Activated CD8-positive, alpha-beta memory T cell treated with anti-CD3 and anti-CD28 coated beads, Interleukin-2, amount 50 U/mL, for 48 hours (primary cell): ENCODE results near the gene PDE11A.

Source experiments
- DNase-seq: peaks from one replicate; pipeline ENCODE4 v3.0.0-alpha.2; 2020

The PDE11A gene

DNA sequence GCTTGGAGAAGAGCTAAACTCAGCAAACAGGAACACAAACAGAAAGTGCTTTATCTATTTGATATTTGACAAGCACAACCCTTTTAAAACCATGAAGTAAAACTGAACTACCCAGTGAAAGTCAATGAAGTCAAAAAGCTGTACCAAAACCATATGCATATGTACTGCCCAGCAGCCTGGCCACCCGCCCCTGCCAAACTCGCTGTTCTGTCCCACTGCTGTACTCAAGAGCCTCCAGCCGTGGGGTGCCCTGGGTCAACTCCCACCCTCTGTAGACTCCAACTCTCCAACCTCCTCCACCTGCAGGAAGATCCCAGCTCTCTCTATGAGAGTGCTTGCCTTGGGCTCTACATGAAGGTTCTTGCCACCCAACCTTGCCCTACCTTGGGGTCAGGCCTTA lies 411.8 kb downstream of the PDE11A start:
- no peak for DNase-seq

GRCh38 chr2:177658309-177658708 lies 414.3 kb downstream of the PDE11A start:
- no peak for DNase-seq

DNA sequence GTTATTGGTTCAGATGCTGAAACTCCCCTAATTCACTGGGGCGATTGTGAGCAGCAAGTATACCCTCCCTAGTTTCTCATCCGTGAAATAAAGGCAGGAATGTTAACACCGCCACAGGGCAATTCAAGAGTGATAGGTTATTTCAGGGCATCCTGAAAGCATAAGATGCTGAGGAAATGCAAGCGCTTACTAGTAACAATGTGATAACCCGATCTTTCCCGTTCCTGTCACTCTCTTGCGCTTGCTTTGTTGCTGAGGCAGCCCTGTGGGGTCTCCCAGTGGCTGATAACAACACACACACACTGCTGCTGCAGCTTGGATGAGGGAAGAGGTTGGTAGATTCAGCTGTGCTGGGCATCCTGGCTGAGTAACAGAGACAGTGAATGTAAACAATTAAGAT lies 420.7 kb downstream of the PDE11A start:
- no peak for DNase-seq

DNA sequence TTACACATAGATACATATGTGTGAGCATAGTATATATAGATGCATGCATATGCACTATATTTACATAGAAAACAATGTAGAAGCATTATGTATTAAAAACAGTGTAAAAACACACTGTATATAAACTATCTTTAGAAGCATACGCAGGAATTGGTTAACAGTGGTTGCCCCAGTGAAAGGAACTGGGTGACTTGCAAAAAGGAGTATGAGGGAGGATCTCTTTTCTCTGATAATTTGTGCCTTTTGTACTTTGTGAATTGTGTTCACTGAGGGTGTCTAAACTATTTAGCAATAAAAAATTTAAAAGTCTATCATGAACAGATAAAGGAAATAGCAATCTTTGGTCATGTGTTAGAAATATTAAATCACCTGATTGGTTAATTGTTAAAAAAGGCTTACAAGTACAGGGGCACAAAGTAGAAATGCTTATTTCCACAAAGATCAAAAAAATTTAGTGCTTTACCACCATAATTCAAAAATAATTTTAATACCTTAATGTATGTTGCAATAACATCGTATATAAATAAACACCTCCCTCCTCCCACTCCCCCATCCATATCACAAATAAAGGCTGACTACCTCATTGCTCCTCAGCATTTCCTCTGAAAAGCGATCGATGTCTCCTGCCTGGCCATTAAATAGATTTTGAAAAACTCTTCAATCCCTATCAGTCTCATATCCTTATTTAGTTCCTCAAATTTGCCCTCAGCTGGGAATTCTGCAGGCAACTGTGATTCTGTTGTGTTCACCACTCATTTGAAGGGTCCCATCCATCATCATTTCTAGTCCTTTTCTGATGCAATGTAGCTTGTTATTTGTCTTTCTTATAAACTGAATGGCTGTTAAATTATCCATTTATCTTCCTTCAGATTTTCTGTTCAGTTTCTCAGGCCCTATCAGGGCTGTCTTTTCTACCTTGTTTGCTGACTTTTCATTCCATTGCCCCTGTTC lies 422.7 kb downstream of the PDE11A start:
- no peak for DNase-seq

GRCh38 chr2:177646791-177647190 lies 425.8 kb downstream of the PDE11A start:
- no peak for DNase-seq

- DNase-seq = no peak
These were observed 426.3 kb downstream of the PDE11A start for GRCh38 chr2:177646241-177646640.

GRCh38 chr2:177641331-177641730 lies 431.2 kb downstream of the PDE11A start:
- DNase-seq = no peak

- DNase-seq = no peak
These were observed 432.2 kb downstream of the PDE11A start for GRCh38 chr2:177640423-177640822.

DNA sequence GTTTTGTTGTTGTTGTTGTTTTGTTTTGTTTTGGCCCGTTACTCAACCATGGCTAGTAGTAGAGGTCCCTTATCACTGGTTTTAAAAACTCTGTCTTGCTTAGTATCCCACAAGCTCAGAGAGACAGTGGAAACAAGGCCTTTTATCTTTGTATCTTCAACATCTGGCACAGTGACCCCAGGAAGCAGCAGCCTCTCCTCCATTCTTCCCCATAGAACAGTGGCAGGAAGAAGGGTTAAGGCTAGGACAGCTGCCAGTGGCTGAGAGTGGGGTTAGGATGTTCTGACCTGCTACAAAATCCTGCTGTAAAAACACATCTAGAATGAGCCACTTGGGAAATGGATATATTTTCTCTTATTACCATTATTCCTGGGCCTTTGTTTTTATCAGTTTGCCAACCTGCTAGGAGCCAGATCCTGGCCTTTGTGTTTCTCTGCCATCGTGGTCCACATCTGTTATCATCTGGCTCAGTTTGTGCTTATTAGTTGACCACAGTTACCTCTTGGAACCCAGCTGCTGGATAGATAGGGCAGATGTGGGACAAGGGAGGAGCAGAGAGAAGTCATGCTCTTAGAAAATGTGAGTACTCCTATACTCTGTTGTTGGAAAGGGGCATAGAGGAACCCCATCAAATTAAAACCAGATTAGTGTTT lies 433.2 kb downstream of the PDE11A start:
- DNase-seq = no peak

DNA sequence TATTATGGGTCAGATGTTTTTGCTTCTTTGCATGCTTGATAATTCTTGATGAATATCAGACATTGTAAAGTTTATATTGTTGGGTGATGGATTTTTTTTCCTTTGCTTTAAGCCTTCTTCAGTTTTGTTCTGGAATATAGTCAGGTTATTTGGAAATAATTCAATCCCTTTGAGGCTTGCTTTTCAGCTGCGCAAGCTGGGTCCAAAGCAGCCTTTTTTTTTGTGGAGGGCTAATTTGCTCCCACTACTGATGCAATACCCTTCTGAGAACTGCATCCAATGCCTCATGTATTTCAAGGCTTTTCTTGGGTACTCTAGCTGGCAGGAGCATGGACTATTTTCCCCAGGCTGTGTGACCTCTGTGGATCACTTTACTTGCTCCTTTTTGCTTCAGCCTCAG lies 434.1 kb downstream of the PDE11A start:
- no peak for DNase-seq

- DNase-seq = no peak
These were observed 435.9 kb downstream of the PDE11A start for GRCh38 chr2:177636672-177637071.

DNA sequence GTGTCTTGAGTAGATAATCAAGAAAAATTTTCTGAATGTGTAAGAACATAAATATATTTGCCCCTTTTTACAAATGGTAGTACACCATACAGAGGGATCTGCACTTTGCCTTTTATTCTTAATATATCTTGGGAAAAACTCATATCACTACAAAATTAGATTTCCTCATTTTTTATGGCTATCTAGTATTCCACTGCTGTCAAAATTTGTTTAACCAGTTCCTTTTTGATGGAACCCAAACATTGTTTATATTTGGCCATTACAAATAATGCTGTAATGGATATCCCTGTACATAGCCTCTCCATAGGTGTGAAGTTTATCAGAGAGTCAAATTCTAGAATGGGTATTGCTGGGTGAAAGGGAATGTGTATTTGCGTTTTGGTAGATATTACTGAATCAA lies 436.9 kb downstream of the PDE11A start:
- no peak for DNase-seq

- no peak for DNase-seq
These were observed 438.7 kb downstream of the PDE11A start for GRCh38 chr2:177633910-177634294.

DNA sequence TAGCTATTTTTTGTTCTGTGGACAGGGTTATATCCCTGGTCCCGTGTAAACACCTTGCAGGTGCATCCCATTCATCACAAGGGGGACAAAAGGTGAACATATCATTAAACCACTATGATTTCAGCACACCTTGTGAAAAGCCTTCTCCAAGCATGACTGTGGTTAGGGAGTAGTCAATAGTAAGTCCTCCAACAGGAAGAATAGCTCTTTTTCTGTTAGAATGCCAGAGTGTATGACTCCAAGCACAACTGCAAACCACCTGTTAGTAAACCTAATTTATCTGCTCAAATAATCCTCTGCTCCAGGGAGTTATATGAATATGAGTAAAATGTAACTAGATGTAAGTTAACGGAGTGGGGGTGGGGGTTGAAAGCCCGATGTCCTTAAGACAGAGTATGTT lies 439.5 kb downstream of the PDE11A start:
- no peak for DNase-seq

DNA sequence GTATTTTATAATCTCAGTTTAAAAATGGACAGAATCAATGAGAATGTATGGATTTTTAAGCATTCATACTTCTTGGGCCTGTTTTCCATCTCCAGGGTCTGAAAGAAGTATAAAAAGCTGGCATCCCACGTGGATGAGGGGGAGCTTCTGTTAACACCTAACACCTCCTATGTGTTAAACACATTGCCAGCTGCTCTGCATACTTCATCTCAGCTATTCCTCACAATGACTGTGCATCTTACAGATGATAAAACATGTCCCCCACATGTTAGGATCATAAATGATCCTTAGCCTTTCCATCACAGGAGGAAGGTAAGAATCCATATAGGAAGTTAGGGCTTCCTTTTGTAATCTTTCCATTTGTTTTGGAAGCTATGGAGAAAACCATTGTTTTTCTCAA lies 440.9 kb downstream of the PDE11A start:
- DNase-seq = no peak

DNA sequence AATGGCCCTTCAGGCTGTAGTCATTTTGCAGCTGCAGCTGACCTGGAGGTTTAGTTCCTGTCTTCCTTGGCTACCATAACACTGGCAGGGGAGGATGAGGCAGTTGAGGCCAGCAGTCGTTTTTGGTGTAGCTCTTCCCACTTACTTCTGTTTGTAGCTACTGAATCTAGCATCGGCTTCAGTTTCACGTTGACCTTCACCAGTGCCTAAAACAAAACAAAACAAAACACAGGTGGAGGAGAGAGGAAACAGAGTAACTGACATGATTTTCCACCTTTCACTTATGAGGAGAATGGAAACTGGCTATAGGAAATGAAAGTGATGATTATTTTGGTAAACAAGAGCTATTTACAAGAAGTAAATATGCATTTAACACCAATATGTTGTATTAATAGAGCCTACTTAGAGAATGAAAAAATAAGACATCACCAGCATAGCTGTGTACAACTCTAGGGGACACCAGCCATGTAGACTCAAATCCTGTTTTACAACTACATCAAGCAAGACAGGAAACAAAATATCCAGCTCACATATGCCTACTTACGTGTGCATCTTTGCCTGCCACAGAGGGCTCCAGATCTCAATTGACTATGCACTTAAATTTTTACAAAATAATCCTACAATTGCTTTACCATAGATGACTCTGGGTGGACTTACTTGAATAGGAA lies 443.1 kb downstream of the PDE11A start:
- no peak for DNase-seq

GRCh38 chr2:177628831-177629230 lies 443.7 kb downstream of the PDE11A start:
- DNase-seq = no peak

- DNase-seq = no peak
These were observed 446.6 kb downstream of the PDE11A start for GRCh38 chr2:177625744-177626650.

DNA sequence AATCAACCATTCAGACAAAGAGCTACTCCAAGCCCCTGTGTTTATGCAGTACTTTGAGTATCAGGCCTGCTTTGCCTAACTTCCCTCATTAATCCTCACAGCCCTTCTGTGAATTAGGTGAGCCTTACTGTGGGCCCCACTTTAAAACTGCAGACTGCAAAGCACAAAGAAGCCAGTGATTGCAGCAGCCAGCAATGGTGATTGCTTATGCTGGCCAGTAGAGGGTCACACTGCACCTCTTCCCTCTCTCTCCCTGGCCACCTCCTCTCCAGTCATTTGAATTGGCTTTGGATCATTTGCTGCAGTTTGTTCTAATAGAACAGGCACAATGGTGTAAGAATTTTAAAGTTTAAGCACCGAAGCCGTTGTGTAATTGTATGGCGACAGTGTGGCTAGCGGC lies 450.1 kb downstream of the PDE11A start:
- DNase-seq = no peak

GRCh38 chr2:177619986-177620385 lies 452.6 kb downstream of the PDE11A start:
- DNase-seq = no peak

- no peak for DNase-seq
These were observed 453.1 kb downstream of the PDE11A start for GRCh38 chr2:177619461-177619860.
